Measurements from ENCODE around the gene TRIM59. TPM values are rescaled to one million over a fixed set of nuclear protein-coding genes. Genes with fewer than 3 reads are reported as not detected.
A peak's percentile ranks its signal among the peaks of the same experiment; 100 is the strongest.

TRIM59 gene
- total and polyA plus RNA-seq, 10 of the 15 experiments (the other 5 are each of a cell fraction or from before 2014, with no cell fraction given): 14.4 to 105 (median 33.3) TPM

DNA sequence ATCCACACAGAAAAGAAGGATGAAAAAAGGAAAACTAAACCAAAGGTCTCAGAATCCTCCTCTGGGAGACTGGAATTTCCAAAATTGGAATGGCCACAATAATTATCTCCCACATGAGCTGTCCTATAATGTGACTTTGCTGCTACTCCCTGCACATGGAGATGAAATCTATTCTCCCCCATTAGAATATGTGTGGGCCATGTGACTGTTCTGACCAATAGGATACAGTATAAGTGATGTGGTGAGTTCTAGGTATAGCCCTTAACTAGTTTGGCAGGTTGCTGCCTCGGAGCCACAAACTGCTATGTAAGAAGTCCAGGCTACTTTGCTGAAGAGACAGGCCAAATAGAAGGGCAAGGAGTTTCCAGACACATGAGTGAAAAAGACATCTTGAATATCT is 5.2 kb downstream of the TRIM59 start:
- POLR2A ChIA-PET: interaction anchor here (0.6 to 1.9 kb wide), 5 partner anchors 8 to 43 kb away, joined by 3 to 7 read pairs (median 3); no protein-coding TSS in a partner anchor
- Histone ChIP-seq H3K4me1 (ENCODE audit: control insufficient read depth, insufficient read depth, low read length) (peaks cover 3% of the 10 kb centered on the region; the same call in 1 of the 2 replicates), H3K27me3 (replicated peaks in 1 of 2; ENCODE audit: control insufficient read depth in 2 of 2, insufficient read depth in 2 of 2, low read length in 1 of 2) (no peaks in the 10 kb centered on the region), H3K4me2 (ENCODE audit: control insufficient read depth, insufficient read depth) (peak overlapping the region; percentile 41; the same call in 1 of the 2 replicates), H4K20me1 (ENCODE audit: control insufficient read depth, insufficient read depth) (no peaks in the 10 kb centered on the region), H3K9ac (ENCODE audit: control insufficient read depth, insufficient read depth, low read length) (no peak overlapping the region), H3K4me3 (0 out of 2 replicates have a peak overlapping the region, but pooled peaks have one; percentile 2), H3K79me2 (ENCODE audit: control insufficient read depth, insufficient read depth, low read length) (peaks cover 93% of the 10 kb centered on the region), H3K27ac (ENCODE audit: control insufficient read depth, insufficient read depth) (no peak overlapping the region), H2AFZ (ENCODE audit: control insufficient read depth, low read depth, low read length) (no peak overlapping the region), H3K9me3 (replicated peaks; ENCODE audit: control insufficient read depth, insufficient read depth, low read length) (peaks cover 8% of the 10 kb centered on the region; the same call in 2 of the 3 replicates), H3K36me3 (ENCODE audit: control insufficient read depth in 2 of 2, insufficient read depth in 2 of 2, low read length in 1 of 2) (peaks cover 0 to 22% of the 10 kb centered on the region in 2 experiments; a peak in 1 of 4 replicates)
- TF ChIP-seq, protein P1, sequence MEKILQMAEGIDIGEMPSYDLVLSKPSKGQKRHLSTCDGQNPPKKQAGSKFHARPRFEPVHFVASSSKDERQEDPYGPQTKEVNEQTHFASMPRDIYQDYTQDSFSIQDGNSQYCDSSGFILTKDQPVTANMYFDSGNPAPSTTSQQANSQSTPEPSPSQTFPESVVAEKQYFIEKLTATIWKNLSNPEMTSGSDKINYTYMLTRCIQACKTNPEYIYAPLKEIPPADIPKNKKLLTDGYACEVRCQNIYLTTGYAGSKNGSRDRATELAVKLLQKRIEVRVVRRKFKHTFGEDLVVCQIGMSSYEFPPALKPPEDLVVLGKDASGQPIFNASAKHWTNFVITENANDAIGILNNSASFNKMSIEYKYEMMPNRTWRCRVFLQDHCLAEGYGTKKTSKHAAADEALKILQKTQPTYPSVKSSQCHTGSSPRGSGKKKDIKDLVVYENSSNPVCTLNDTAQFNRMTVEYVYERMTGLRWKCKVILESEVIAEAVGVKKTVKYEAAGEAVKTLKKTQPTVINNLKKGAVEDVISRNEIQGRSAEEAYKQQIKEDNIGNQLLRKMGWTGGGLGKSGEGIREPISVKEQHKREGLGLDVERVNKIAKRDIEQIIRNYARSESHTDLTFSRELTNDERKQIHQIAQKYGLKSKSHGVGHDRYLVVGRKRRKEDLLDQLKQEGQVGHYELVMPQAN (conservative IDR thresholded peaks at IDR 0.05): no peak
- 0 out of 2 replicates have a peak, but pooled peaks have one; percentile 28 for TF ChIP-seq NFYB (IDR thresholded peaks at IDR 0.05; ENCODE audit: insufficient read depth, low read depth, low read length)
- TF ChIP-seq, protein P2, sequence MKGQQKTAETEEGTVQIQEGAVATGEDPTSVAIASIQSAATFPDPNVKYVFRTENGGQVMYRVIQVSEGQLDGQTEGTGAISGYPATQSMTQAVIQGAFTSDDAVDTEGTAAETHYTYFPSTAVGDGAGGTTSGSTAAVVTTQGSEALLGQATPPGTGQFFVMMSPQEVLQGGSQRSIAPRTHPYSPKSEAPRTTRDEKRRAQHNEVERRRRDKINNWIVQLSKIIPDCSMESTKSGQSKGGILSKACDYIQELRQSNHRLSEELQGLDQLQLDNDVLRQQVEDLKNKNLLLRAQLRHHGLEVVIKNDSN (IDR thresholded peaks at IDR 0.05; ENCODE audit: borderline replicate concordance, extremely low read length, insufficient read depth, low read depth, low read length): peak; percentile 21
- TF ChIP-seq, protein P3, sequence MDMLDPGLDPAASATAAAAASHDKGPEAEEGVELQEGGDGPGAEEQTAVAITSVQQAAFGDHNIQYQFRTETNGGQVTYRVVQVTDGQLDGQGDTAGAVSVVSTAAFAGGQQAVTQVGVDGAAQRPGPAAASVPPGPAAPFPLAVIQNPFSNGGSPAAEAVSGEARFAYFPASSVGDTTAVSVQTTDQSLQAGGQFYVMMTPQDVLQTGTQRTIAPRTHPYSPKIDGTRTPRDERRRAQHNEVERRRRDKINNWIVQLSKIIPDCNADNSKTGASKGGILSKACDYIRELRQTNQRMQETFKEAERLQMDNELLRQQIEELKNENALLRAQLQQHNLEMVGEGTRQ (IDR thresholded peaks at IDR 0.05; ENCODE audit: borderline replicate concordance, low read depth, low read length): peak; percentile 14; the same call in 1 of the 2 replicates
- TF ChIP-seq, protein P4, sequence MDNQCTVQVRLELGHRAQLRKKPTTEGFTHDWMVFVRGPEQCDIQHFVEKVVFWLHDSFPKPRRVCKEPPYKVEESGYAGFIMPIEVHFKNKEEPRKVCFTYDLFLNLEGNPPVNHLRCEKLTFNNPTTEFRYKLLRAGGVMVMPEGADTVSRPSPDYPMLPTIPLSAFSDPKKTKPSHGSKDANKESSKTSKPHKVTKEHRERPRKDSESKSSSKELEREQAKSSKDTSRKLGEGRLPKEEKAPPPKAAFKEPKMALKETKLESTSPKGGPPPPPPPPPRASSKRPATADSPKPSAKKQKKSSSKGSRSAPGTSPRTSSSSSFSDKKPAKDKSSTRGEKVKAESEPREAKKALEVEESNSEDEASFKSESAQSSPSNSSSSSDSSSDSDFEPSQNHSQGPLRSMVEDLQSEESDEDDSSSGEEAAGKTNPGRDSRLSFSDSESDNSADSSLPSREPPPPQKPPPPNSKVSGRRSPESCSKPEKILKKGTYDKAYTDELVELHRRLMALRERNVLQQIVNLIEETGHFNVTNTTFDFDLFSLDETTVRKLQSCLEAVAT (IDR thresholded peaks at IDR 0.05): no peak
- 0 out of 2 replicates have a peak, but pooled peaks have one; percentile 30 for TF ChIP-seq RAD51 (IDR thresholded peaks at IDR 0.05)
- CTCF ChIA-PET: interaction anchor here (1.6 to 2.1 kb wide), 2 partner anchors 9 to 29 kb away, joined by 3 to 8 read pairs; no protein-coding TSS in a partner anchor
- WGBS (ENCODE audit: insufficient coverage, insufficient replicate concordance, low lambda C conversion rate, missing lambda C conversion rate): 100% methylated on average over 1 of the region's 1 CpG
- RAD21 ChIA-PET (ENCODE audit: unreplicated experiment): no interaction called here
- in situ Hi-C loops (cut with MboI) (no loop called here), intact Hi-C loops (cut with micrococcal nuclease; ENCODE audit: unreplicated experiment) (no loop called here)
- FAIRE-seq: no peak
- SMC1A ChIA-PET (ENCODE audit: uncharacterized antibody, unreplicated experiment): interaction anchor here (1.0 to 7.7 kb wide), 3 partner anchors 18 to 50 kb away, joined by 3 to 73 read pairs (median 5); no protein-coding TSS in a partner anchor
- DNase-seq (ENCODE audit: low read depth, low spot score): no peak
- no TSS peak for BruUV-seq (replicated peaks)
- ATAC-seq: peak; percentile 39
